GM19193 (cell line): ENCODE measurements around the gene TIMM10B.

ENCODE experiments used
- POLR2A ChIP-seq: IDR thresholded peaks from 4 replicates; pipeline ENCODE4 v1.6.1; 2011; ENCODE audit not compliant: insufficient read depth, insufficient read length; ENCODE audit errors: extremely low read depth

TIMM10B gene

DNA sequence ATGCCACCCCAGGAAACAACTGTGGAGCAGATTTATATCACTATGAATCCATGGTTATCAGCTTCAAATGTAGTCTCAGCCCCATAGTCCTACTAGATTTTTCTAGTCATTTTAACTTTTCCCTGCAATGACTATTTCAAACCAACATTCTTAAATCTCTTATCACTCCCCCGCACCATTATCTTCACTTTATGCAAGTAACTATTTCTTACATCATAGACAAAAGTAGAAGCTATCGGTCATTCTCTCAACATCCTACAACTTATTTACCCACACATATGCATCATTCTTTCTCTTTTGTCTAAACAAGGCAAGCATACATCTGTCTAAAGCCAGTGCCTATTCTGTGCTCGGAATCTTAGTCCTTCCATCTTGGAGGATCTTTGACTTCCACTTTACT, 4.4 kb downstream of the TIMM10B start:
- no peak for TF ChIP-seq POLR2A

DNA sequence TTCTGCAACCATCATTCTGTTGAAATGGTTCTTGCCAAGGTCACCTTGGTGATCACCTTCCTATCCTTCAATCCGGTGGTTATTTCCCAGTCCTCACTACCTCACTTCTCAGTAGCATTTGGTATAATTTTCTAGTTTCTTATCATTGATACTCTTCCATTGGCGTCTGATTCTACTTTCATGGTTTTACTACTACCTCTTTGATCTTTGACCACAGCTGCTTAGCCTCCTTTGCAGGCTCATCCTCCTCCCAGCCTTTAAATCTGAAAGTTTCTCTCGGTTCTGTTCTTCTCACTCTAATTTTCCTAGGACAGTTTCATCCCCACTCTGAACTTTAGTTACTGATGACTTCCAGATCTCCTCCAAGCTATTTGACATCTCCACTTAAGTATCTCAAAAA, 5.0 kb downstream of the TIMM10B start:
- no peak for TF ChIP-seq POLR2A

DNA sequence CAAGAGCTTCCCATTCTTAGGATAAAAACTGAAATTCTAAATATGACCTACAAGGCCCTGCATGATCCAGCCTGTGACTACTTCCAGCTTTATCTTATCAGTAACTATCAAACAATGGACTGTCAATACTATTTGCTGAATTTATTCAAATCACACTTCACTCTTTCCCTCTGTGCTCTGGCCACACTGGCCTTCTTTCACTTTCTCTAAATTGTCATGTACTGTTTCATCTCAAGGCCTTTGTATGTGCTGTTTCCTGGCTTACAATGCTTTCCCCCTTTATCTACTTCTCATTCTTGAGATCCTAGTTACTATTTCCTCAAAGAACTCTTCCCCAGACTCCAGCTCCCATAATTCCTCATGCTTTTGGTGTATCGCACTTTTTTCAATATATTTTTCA, 5.6 kb downstream of the TIMM10B start:
- TF ChIP-seq POLR2A = no peak

DNA sequence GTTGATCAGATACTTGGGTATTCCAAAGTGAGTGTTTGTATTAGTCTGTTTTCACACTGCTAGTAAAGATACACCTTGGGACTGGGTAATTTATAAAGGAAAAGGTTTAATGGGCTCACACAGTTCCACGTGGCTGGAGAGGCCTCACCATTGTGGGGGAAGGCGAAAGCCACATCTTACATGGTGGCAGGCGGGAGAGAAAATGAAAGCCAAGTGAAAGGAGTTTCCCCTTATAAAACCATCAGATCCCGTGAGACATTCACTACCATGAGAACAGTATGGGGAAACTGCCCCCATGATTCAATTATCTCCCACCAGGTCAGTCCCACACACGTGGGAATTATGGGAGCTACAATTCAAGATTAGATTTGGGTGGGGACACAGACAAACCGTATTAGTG, 7.0 kb downstream of the TIMM10B start:
- no peak for TF ChIP-seq POLR2A

DNA sequence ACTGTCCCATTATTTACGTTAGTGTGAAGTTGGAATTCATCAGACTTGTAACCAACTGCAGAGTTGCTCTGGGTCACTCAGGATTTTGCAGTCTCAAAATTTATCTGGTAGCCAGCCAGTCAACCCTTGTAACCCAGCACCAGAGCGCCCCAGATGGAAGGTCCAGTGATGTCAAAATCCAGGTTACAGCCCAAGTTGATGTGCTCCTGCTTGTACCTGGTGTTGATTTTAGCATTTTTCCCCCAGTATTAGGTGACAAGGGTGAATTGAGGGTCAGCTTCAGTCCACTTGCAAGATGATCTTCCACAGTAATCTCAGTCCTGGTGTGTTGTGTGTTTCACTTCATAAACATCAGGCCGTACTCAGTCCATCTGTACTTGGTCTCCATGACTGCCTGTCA, 7.5 kb downstream of the TIMM10B start:
- TF ChIP-seq POLR2A = no peak

DNA sequence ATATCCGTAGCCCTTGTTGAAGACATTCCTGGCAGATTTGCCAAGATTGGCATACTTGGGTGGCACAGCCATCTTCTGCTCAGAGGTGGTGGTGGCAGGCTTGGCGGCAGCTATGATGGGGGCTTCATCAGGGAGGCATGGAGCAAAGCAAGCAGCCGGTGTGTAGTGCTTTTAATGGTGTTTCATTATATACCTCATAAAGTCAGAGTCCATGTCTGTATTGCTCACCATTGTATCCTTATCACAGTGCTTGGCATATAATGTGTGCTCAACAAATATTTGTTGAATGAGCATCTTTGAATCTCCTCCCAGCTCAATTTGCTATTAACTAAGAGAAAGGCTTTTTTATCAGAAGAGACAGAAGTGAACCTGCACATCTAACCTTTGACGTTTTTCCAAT, 8.0 kb downstream of the TIMM10B start:
- TF ChIP-seq POLR2A = no peak

DNA sequence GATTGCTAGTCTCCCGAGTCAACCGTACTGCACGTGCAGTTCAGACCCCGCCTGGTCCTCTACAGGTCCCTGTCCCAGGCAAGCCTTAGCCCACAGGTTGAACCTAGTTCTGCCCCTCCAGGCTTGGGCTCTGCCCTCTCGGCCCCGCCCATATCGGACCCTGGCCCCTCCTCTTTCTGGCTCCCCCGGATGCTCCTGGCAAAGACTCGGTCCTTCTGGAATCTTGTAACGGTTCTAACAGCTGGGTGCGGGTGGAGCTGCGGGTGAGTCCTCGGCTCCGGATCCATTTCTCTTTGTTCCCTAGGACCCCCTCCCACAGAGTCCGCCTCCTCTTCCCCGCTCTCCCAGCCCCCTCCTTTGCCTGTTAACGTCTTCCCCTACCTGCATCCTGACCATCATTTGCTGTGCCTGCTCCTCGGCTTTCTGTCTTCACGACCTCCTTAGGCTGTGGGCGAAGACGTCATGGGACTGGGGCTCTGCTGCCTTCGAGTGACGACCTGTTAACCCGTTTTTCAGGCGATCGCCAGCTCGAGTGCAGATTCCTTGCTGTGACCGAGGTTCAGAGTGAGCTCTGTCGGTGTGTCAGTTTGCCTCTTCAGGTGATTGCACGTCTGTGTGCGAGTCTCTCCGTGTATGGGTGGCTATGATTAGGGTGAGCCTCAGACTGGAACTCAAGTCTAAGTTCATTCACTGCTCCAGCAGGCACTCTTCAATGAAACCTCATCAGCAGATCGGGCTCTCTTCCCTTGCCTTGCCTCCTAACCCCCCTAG, 16.0 kb downstream of the TIMM10B start, which contains the start of gene DNHD1:
DNHD1 (plus strand) TSS at position 212 of the 771 bp plus-strand sequence. CDS start 936 bp downstream, outside the sequence.
- no peak for TF ChIP-seq POLR2A

DNA sequence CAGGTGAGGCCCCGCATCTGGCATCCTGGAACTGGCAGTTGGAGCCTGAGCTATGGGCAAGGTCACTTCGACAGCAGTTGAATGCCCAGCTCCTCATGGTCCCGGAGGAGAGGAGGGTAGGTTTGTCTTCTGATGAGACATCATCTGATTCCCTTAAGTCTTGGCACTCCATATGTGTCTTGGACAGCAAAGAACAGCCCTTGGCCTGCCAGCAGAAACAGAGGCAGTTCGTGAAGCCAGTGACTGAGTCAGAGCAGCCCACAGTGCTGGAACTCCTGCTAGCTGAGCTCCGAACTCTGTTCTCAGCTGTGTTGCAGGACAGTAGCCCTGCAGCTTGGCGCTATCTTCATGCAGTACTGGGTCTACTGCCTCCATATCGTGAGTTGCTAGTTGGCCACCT, 16.8 kb downstream of the TIMM10B start:
- no peak for TF ChIP-seq POLR2A

DNA sequence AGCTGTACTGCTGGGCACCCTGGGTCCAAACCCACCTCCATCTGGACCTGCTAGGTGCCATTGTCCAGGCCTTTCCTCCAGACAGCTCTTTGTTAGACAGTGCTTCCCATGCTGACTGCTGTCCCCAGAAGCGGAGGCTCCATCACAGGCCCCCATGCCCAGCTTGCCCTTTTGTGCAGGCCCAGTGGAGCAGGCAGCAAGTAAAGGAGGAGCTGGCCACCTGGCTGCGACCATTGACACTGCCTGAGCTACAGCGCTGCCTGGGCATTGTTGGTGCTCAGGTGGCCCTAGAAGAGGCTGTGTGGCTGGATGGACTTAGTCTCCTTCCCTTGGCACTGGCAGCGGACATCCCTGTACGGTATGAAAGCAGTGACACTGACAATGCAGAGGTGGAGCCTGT, 17.2 kb downstream of the TIMM10B start:
- TF ChIP-seq POLR2A = no peak

DNA sequence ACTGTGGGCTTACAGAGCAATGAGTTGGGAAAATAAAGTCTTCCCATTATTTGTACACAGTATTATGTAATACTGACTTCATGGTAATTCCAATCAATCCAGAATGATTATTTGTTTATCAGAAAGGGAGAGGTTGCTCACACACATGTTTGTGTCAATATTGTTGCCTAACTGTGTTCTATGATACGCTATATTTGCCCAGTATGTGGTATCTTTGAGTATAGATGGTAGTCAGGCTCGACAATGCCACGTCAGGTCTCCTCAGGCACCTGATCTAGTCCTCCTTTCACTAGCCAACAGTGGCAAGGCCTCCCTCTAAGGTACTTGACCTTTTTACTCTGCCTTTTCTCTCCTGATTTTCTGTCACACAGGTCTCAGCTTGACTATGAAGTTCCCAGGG, 21.1 kb downstream of the TIMM10B start:
- no peak for TF ChIP-seq POLR2A

DNA sequence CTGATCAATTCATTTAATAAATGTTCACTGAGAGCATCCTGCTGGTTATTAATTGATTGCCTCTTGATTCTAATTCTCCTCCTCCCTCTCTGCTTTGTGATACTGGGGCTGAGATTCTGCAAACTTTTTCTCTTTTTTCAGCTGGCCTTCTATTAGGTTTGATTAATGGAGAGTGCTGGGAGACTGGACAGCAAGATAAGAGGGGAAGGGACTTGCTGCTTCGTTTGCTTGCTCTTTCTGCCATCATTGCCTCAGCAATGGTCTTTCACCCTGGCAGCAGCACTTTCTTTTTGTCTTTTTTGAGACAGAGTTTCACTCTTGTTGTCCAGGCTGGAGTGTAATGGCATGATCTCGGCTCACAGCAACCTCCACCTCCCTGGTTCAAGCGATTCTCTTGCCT, 22.9 kb downstream of the TIMM10B start:
- TF ChIP-seq POLR2A = no peak

DNA sequence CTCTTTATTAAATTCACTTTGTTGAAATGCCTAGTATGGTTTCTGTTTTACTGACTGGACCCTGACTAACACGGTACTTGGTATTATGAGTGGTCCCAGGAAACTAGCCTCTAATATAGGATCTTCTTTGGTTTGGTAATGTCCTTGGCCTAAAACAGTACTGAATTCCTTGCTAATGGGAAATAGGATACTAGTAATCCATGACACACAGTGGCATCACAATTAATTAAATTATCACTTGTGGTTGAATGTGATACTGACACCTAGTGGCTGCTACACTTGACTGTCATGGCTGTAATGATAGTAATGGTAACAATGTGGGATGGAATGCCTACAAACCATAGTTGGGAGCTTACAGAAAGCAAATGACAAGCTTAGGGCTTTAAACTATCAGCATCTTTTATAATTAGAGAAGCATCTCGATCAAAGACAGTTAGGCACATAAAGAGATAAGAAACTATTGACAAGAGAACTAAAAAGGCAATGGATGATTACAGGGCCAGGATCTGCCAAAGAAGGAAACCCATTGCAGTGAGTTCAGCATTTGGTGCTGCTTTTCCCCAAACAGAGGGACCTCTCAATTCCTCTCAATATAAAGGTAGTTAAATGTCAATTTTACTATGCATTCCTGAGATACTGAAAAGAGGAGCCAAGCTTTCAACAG, 24.4 kb downstream of the TIMM10B start:
- no peak for TF ChIP-seq POLR2A

DNA sequence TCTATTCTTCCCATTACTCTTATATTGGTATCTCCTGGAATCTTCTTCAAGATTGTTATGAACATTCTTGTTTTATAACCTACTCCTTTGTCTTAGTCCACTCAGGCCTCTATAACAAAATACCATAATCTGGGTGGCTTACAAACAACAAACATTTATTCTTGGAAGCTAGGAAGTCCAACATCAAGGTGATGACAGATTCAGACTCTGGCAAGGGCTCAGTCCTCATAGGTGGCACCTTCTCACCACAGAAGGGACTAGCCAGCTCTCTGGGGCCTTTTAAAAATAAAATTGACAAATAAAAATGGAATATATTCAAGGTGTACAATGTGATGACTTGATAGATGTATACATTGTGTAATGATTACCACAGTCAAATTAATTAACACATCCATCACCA, 35.6 kb downstream of the TIMM10B start:
- no peak for TF ChIP-seq POLR2A

DNA sequence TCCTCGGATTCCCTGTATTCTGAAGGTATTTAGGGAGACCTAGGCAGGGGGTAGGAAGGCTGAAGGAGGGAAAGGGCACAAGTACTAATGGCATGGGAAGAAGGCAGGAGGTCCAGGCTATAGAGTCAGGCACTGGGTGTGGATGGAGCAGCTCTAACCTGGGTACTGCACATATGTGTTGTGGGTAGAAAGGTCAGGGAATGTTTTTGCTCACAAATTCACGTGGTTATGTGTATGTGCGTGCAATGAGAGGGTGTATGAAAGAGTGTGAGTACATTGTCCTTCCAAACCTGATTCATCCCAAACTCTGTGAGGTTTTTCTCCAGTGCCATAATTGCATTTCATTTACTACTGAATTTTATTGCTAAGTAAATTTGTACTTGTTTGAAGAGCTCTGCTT, 39.0 kb downstream of the TIMM10B start:
- TF ChIP-seq POLR2A = no peak

DNA sequence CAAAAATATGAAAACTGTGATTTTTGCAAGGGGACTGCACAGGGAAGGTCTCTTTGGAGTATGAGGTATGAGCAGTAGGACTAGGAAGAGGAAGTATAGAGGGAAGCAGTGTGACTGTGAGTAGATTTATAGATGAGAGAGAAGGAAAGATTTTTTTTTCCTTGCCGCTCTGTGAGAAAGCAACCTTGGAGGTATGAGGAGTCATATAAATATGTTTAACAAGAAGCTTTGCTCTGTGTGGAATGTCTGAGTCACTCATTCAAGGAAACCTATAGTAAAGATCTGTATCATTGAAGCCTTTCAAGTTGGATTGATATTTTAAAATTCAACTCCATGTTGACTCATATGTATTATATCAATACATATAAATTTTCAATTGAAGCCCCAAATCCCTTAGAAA, 42.0 kb downstream of the TIMM10B start:
- no peak for TF ChIP-seq POLR2A

DNA sequence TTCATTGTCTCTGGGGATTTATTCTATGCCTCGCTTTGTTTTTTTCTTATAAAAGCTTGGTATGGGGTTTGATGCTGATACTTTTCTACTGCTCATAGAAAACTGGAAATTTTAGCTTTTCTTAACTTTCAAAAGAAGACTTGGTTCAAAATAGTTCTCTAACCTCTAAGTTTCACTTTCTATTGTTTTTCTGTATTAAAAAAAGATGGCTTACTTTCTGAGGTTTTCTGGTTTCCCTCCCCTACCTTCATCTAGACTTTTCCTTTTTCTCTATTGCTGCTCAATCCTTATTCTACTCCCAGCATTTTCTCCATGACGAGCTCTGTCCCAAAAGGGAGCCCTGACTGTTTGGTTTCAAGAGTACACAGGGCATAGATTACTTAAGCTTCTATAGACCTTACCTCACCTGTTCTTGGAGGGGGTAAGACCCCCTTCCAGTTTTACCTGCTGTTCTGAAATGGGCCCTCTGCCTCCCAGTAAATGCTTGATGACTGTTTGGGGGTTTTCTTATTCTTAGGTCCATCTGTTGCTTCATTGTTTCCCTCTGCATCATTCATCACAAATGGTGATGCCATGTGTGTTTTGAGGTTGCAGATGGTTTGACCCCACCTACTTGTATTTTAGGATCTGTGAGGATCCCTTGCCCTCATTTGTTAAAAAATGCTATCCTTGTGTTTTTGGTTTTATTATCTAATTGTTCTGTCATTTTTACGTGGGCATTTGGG, 45.3 kb downstream of the TIMM10B start:
- no peak for TF ChIP-seq POLR2A
